Activated T-cell treated with anti-CD3 and anti-CD28 coated beads, Interleukin-2, amount 50 U/mL, for 48 hours (primary cell): ENCODE results near the gene LHFPL3.

Experiments
- DNase-seq, 2 experiments: peaks; one replicate each; pipeline ENCODE4 v3.0.0-alpha.2; 2020

Gene LHFPL3

DNA sequence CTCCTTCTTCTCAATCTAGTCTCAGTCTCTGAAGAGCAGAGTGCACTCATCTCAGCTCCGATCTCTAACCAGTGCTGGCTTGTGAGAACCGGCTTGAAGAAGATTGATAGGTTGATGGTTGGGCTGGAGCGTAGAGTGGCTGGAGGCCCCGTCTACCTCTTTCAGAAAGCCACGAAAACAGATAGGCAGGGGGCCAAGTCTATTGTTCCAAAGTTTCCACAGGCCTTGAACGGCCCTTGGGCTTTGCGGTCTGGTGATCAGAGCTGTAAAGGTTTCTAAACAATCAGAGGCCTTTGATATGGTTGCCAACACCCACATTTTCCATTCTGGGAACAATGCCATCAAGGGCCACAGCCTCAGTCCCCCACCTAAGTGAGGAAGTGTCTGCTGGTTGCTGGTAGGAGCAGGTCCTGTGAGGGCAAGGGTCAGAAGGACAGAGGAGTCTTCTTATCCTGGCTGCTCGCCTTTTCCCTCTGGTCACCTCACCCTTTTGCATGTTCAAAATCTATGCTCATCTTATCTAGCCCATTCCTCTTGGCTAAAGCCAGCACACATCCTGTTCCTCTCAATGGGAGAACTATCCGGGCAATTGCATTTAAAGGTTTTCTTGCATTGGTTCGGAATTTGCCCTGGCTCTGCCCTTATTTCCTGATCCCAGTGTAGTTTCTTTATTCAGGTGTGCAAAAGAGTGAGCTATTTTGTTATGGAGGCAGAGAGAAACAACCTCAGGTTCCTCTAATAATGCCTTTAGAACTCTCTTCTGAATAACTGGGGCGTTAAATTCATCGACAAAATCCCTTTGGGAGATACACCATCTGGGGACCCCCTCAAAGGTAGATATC, 615.3 kb downstream of the LHFPL3 start:
- peak; percentile 84 to 85 for DNase-seq

DNA sequence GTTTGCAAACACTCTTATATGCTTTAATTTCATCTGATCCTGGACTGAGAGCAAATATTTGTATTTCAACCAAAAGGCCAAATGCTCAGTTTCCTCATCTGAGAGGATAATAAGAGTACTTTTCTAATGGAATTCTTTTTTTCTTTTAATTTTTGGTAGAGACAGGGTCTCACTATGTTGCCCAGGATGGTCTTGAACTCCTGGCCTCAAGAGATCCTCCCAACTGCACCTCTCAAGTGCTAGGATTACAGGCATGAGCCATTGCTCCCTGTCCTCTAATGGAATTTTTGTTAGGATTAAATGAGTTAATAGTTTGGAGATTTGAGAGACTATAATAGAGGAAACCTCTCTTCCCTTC, 617.2 kb downstream of the LHFPL3 start:
- no peak for DNase-seq

- peak in 1 of 2 experiments; percentile 35 for DNase-seq
Measured at GRCh38 chr7:104946338-104946737, 617.9 kb downstream of the LHFPL3 start.

GRCh38 chr7:104950006-104950405, 621.6 kb downstream of the LHFPL3 start:
- DNase-seq, result no peak

DNA sequence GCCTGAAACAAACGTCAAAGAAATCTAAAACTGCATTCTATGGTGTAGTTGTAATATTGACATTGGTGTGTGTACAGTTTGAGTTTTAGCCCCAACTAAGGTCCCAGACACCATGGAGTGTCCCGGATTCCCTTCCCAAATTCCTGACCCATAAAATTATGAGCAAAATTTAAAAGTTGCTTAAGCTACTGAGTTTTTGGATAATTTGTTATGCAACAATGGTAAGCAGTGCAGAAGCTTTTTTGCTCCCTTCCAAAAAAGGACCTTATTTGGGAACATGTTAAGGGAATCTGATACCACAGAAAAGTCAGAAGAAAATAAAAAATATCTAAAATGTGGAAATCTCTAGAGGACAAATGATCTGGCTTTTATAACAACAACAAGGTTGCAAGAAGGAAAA, 622.4 kb downstream of the LHFPL3 start:
- DNase-seq, result no peak

DNA sequence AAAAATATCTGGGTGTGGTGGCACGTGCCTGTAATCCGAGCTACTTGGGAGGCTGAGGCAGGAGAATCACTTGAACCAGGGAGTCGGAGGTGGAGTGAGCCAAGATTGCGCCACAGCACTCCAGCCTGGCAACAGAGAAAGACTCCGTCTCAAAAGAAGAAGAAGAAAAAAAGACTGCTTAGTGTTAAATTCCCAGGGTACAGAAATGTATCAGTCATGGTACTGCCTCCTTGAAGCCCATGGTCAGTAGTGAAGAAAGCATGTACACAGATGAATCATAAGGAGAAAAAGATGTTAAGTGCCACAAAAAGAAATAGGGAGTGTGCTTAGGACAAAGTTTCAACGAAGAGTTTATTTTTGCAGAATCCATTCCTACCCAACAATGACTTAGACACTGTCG, 623.1 kb downstream of the LHFPL3 start:
- no peak for DNase-seq

DNA sequence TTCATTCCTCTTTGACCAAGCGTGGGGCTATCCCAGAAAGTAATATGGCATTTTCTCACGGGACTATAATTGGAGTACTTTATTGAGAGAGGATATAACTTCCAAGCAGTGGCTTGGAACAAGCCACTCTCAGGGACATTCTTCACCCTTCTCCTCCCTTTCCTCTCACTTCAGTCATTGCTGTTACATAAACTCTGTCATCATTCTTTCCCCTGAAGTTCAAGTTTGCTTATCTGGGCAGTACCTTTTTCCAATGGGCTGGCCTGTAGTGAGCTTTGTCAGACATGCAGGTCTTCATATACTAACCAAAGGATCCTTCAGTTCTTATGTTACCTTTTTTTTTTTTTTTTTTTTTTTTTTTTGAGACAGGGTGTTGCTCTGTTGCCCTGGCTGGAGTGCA, 626.9 kb downstream of the LHFPL3 start:
- DNase-seq, result no peak
